Activated naive CD4-positive, alpha-beta T cell treated with anti-CD3 and anti-CD28 coated beads for 36 hours (primary cell): ENCODE measurements around the gene HS1BP3. TPM values are rescaled to one million over a fixed set of nuclear protein-coding genes. Genes with fewer than 3 reads are reported as not detected.

Experiments used
- CTCF ChIA-PET: fragments of 350-600 bp; sonication (Branson Sonifier 250); formaldehyde crosslinking; loops from one replicate; lab custom pipeline; 2021; ENCODE audit warnings: antibody characterized with exemption; lab: Charles Lee
- DNase-seq: peaks from one replicate; pipeline ENCODE4 v3.0.0-alpha.2; 2020
- H3K27ac Mint-ChIP-seq: one replicate; pipeline ENCODE4 v1.8.0; 2021; ENCODE audit warnings: mild to moderate bottlenecking, mixed read lengths
- H3K27me3 Mint-ChIP-seq: one replicate; pipeline ENCODE4 v1.8.0; 2021; ENCODE audit warnings: low read depth, mixed read lengths
- H3K36me3 Mint-ChIP-seq: one replicate; pipeline ENCODE4 v1.8.0; 2021; ENCODE audit warnings: low read depth, mixed read lengths
- H3K4me1 Mint-ChIP-seq: one replicate; pipeline ENCODE4 v1.8.0; 2021; ENCODE audit warnings: low read depth, mixed read lengths
- H3K4me3 Mint-ChIP-seq: one replicate; pipeline ENCODE4 v1.8.0; 2021; ENCODE audit warnings: mild to moderate bottlenecking, moderate library complexity, mixed read lengths
- H3K9me3 Mint-ChIP-seq: one replicate; pipeline ENCODE4 v1.8.0; 2021; ENCODE audit warnings: mixed read lengths
- intact Hi-C: fragments of 100-400 bp; cut with micrococcal nuclease; formaldehyde crosslinking; loops from one replicate; pipeline ENCODE4 v1.15.1; 2023
- total RNA-seq, 2 experiments: library from RNA; stranded (reverse); gene quantifications; one replicate each; pipeline ENCODE4 v1.2.3, GENCODE V29; 2021

Gene HS1BP3
- total RNA-seq, 2 experiments from 2014 or later, result 6.0 to 6.1 TPM

- H3K4me3 Mint-ChIP-seq, result no peak overlapping the region
- H3K9me3 Mint-ChIP-seq, result no peaks in the 10 kb centered on the region
- no peaks in the 10 kb centered on the region for H3K36me3 Mint-ChIP-seq
- CTCF ChIA-PET, result interaction anchor here (1.4 kb wide), 1 partner anchor 13 kb away, joined by 3 read pairs; no protein-coding TSS in a partner anchor
- H3K27me3 Mint-ChIP-seq, result peaks cover 6% of the 10 kb centered on the region
- no peak overlapping the region for H3K27ac Mint-ChIP-seq
- DNase-seq, result no peak
- intact Hi-C loops, result loop anchor here (10.0 kb wide), 1 partner anchor 1312 kb away; no protein-coding TSS in a partner anchor
- peaks cover 1% of the 10 kb centered on the region for H3K4me1 Mint-ChIP-seq
These were observed 5.7 kb upstream of the HS1BP3 start for GRCh38 chr2:20656561-20656960.

GRCh38 chr2:20654535-20654813 is 3.6 kb upstream of the HS1BP3 start:
- Mint-ChIP-seq H3K27me3 (peaks cover 2% of the 10 kb centered on the region), H3K27ac (no peak overlapping the region), H3K4me3 (no peak overlapping the region), H3K4me1 (peaks cover 11% of the 10 kb centered on the region), H3K9me3 (no peaks in the 10 kb centered on the region), H3K36me3 (no peaks in the 10 kb centered on the region)
- CTCF ChIA-PET, result interaction anchor here (0.6 to 8.3 kb wide), 5 partner anchors 7 to 309 kb away, joined by 3 to 72 read pairs (median 7); no protein-coding TSS in a partner anchor
- intact Hi-C loops, result loop anchor here (10.0 kb wide), 1 partner anchor 1310 kb away; no protein-coding TSS in a partner anchor
- DNase-seq, result no peak

- intact Hi-C loops, result loop anchor here (10.0 kb wide), 1 partner anchor 1309 kb away; no protein-coding TSS in a partner anchor
- CTCF ChIA-PET, result interaction anchor here (0.6 to 8.3 kb wide), 6 partner anchors 7 to 310 kb away, joined by 3 to 72 read pairs (median 6); no protein-coding TSS in a partner anchor
- Mint-ChIP-seq H3K27me3 (no peaks in the 10 kb centered on the region), H3K9me3 (no peaks in the 10 kb centered on the region), H3K27ac (no peak overlapping the region), H3K4me1 (peaks cover 16% of the 10 kb centered on the region), H3K36me3 (no peaks in the 10 kb centered on the region), H3K4me3 (no peak overlapping the region)
- DNase-seq, result no peak
These were observed 3.0 kb upstream of the HS1BP3 start for GRCh38 chr2:20653695-20654534.

GRCh38 chr2:20652673-20653575 is 2.0 kb upstream of the HS1BP3 start:
- no peak overlapping the region for H3K4me3 Mint-ChIP-seq
- DNase-seq, result no peak
- no peak overlapping the region for H3K27ac Mint-ChIP-seq
- no peaks in the 10 kb centered on the region for H3K9me3 Mint-ChIP-seq
- H3K36me3 Mint-ChIP-seq, result no peaks in the 10 kb centered on the region
- H3K4me1 Mint-ChIP-seq, result peaks cover 20% of the 10 kb centered on the region
- CTCF ChIA-PET, result interaction anchor here (1.1 to 8.3 kb wide), 3 partner anchors 8 to 311 kb away, joined by 4 to 72 read pairs (median 12); no protein-coding TSS in a partner anchor
- intact Hi-C loops, result loop anchor here (10.0 kb wide), 1 partner anchor 1308 kb away; no protein-coding TSS in a partner anchor
- H3K27me3 Mint-ChIP-seq, result no peaks in the 10 kb centered on the region

- Mint-ChIP-seq H3K9me3 (no peaks in the 10 kb centered on the region), H3K27me3 (no peaks in the 10 kb centered on the region), H3K4me3 (peak overlapping the region; percentile 10), H3K4me1 (peaks cover 20% of the 10 kb centered on the region), H3K36me3 (no peaks in the 10 kb centered on the region), H3K27ac (no peak overlapping the region)
- intact Hi-C loops, result loop anchor here (10.0 kb wide), 1 partner anchor 1307 kb away; no protein-coding TSS in a partner anchor
- CTCF ChIA-PET, result interaction anchor here (0.6 to 8.3 kb wide), 11 partner anchors 9 to 311 kb away, joined by 3 to 72 read pairs (median 6); partner anchors contain the start of gene RHOB
- no peak for DNase-seq
These were observed 1.2 kb upstream of the HS1BP3 start for GRCh38 chr2:20652141-20652540.

- CTCF ChIA-PET, result interaction anchor here (0.5 to 8.3 kb wide), 28 partner anchors 8 to 312 kb away, joined by 3 to 72 read pairs (median 4); partner anchors contain the start of genes LDAH and RHOB
- H3K4me3 Mint-ChIP-seq, result peak overlapping the region; percentile 77
- H3K4me1 Mint-ChIP-seq, result peaks cover 20% of the 10 kb centered on the region
- no peaks in the 10 kb centered on the region for H3K9me3 Mint-ChIP-seq
- H3K27me3 Mint-ChIP-seq, result no peaks in the 10 kb centered on the region
- H3K36me3 Mint-ChIP-seq, result no peaks in the 10 kb centered on the region
- intact Hi-C loops, result loop anchor here (1.0 to 10.0 kb wide), 8 partner anchors 171 to 1307 kb away; partner anchors contain the start of genes LAPTM4A, RHOB and TTC32
- DNase-seq, result no peak
- no peak overlapping the region for H3K27ac Mint-ChIP-seq
These were observed 817 bp upstream of the HS1BP3 start for GRCh38 chr2:20651731-20652099.

- Mint-ChIP-seq H3K36me3 (no peaks in the 10 kb centered on the region), H3K27ac (no peak overlapping the region), H3K9me3 (no peaks in the 10 kb centered on the region), H3K27me3 (no peaks in the 10 kb centered on the region), H3K4me1 (peaks cover 20% of the 10 kb centered on the region), H3K4me3 (peak overlapping the region; percentile 75)
- DNase-seq, result peak; percentile 23
- CTCF ChIA-PET, result interaction anchor here (0.8 to 8.3 kb wide), 16 partner anchors 11 to 313 kb away, joined by 3 to 72 read pairs (median 5); partner anchors contain the start of genes LDAH and RHOB
- intact Hi-C loops, result loop anchor here (2.0 to 10.0 kb wide), 2 partner anchors 750 to 1306 kb away; partner anchors contain the start of gene TTC32
These were observed 463 bp downstream of the HS1BP3 start for GRCh38 chr2:20650393-20650876.

GRCh38 chr2:20649976-20650375 is 922 bp downstream of the HS1BP3 start:
- Mint-ChIP-seq H3K9me3 (no peaks in the 10 kb centered on the region), H3K4me1 (peaks cover 20% of the 10 kb centered on the region), H3K36me3 (peaks cover under 1% of the 10 kb centered on the region), H3K4me3 (peak overlapping the region; percentile 75), H3K27ac (no peak overlapping the region), H3K27me3 (no peaks in the 10 kb centered on the region)
- intact Hi-C loops, result loop anchor here (2.0 to 10.0 kb wide), 3 partner anchors 635 to 1305 kb away; partner anchors contain the start of genes MATN3 and TTC32
- DNase-seq, result no peak
- CTCF ChIA-PET, result interaction anchor here (0.8 to 8.3 kb wide), 12 partner anchors 10 to 313 kb away, joined by 3 to 72 read pairs (median 6); partner anchors contain the start of gene RHOB

- H3K9me3 Mint-ChIP-seq, result no peaks in the 10 kb centered on the region
- H3K27ac Mint-ChIP-seq, result no peak overlapping the region
- intact Hi-C loops, result loop anchor here (10.0 kb wide), 1 partner anchor 635 kb away; the partner anchor contains the start of gene MATN3
- H3K36me3 Mint-ChIP-seq, result peaks cover 2% of the 10 kb centered on the region
- peaks cover 20% of the 10 kb centered on the region for H3K4me1 Mint-ChIP-seq
- no peaks in the 10 kb centered on the region for H3K27me3 Mint-ChIP-seq
- peak overlapping the region; percentile 75 for H3K4me3 Mint-ChIP-seq
- DNase-seq, result no peak
- CTCF ChIA-PET, result interaction anchor here (0.8 to 8.3 kb wide), 8 partner anchors 10 to 314 kb away, joined by 3 to 72 read pairs (median 6); partner anchors contain the start of gene RHOB
These were observed 1.3 kb downstream of the HS1BP3 start for GRCh38 chr2:20649576-20649975.

GRCh38 chr2:20648831-20649230 is 2.1 kb downstream of the HS1BP3 start:
- peaks cover 20% of the 10 kb centered on the region for H3K4me1 Mint-ChIP-seq
- no peaks in the 10 kb centered on the region for H3K27me3 Mint-ChIP-seq
- intact Hi-C loops, result loop anchor here (10.0 kb wide), 1 partner anchor 634 kb away; the partner anchor contains the start of gene MATN3
- H3K4me3 Mint-ChIP-seq, result no peak overlapping the region
- no peaks in the 10 kb centered on the region for H3K9me3 Mint-ChIP-seq
- CTCF ChIA-PET, result interaction anchor here (1.1 to 8.3 kb wide), 5 partner anchors 12 to 238 kb away, joined by 3 to 72 read pairs (median 4); no protein-coding TSS in a partner anchor
- peaks cover 6% of the 10 kb centered on the region for H3K36me3 Mint-ChIP-seq
- no peak overlapping the region for H3K27ac Mint-ChIP-seq
- no peak for DNase-seq

GRCh38 chr2:20648206-20648605 is 2.7 kb downstream of the HS1BP3 start:
- Mint-ChIP-seq H3K36me3 (peaks cover 6% of the 10 kb centered on the region), H3K9me3 (no peaks in the 10 kb centered on the region), H3K27ac (no peak overlapping the region), H3K27me3 (no peaks in the 10 kb centered on the region), H3K4me1 (peaks cover 20% of the 10 kb centered on the region), H3K4me3 (no peak overlapping the region)
- intact Hi-C loops, result loop anchor here (10.0 kb wide), 1 partner anchor 633 kb away; the partner anchor contains the start of gene MATN3
- no peak for DNase-seq
- CTCF ChIA-PET, result interaction anchor here (1.1 to 8.3 kb wide), 4 partner anchors 12 to 237 kb away, joined by 3 to 72 read pairs (median 4); no protein-coding TSS in a partner anchor
